ENCODE data around the gene ANAPC10.

The ANAPC10 gene

GRCh38 chr4:145071560-145071959 is 26.4 kb downstream of the ANAPC10 start:
- DNase-seq (ENCODE audit: extremely low read depth, low read depth) = no peak

DNA sequence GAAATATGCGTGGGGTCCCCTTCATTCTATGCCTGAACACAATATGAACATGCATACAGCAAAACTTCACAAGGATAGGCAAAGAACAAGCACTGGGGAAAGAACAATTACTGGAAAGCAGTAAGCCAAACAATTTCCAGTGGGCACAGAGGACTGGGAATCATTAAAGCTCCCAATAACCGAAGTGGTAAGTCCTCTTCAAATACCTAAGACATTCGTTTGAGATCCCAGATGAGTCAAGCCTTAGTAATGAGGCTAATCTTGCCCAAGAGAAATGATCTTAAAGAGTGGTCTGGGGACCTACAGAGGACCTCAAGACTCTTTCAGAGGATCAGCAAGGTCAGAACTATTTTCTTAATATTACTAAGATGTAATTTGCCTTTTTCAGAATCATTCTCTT is 28.6 kb downstream of the ANAPC10 start:
- no peak for DNase-seq (ENCODE audit: extremely low read depth, low read depth)
- no peak for TF ChIP-seq CTCF (IDR thresholded peaks at IDR 0.05; ENCODE audit: low read depth, low read length)

More at GRCh38 chr4:145071560-145071959, 26.4 kb downstream of the ANAPC10 start:
- TF ChIP-seq CTCF (IDR thresholded peaks at IDR 0.05; ENCODE audit: low read depth, low read length) = no peak

DNA sequence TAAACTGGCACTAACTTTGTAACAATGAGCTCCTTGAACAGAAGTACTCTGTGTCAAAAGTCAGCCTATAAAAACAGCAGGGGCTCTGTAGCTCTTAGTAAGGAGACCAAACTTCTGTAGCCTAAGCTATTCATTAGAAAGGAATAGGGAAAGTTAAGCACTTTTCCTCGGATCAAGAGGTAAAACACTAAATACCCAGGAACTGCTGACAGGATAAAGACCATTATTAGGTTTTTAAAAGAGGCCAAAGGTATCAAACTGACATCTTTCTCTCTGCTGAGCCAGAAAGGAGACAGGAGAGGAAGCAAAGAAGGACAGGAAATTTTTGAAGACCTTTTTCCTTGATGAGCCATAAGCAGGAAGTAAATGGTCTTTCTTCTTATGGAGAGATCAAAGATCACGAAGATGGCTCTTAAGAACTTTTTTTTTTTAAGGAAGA is 31.9 kb downstream of the ANAPC10 start:
- no peak for TF ChIP-seq CTCF (IDR thresholded peaks at IDR 0.05; ENCODE audit: low read depth, low read length)
- DNase-seq (ENCODE audit: extremely low read depth, low read depth) = no peak

DNA sequence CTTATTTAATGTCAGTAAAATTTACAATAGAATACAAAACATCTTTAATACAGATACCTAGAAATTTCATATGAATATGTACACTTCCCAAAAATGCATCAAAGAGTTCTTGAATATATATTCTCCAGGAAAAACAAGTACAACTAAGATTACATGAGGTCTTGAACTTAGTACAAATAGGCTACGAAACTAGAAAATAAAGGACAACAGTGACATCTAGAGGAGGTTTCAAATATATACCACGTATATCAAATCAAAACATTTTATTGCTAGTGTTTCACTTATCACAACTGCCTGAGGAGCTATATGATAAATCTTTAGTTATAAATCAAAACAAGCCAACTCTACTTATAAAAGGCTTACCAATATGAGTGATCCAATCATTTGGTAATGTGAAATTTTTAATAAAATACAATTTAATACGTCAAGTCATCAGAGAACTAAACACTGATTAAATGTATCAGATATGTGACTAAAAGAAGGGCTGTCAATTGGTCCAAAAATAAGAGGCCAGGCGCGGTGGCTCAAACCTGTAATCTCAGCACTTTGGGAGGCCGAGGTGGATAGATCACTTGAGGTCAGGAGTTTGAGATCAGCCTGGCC is 36.6 kb downstream of the ANAPC10 start:
- peak; percentile 26 for TF ChIP-seq CTCF (IDR thresholded peaks at IDR 0.05; ENCODE audit: low read depth, low read length)
- peak; percentile 24 for DNase-seq (ENCODE audit: extremely low read depth, low read depth)

DNA sequence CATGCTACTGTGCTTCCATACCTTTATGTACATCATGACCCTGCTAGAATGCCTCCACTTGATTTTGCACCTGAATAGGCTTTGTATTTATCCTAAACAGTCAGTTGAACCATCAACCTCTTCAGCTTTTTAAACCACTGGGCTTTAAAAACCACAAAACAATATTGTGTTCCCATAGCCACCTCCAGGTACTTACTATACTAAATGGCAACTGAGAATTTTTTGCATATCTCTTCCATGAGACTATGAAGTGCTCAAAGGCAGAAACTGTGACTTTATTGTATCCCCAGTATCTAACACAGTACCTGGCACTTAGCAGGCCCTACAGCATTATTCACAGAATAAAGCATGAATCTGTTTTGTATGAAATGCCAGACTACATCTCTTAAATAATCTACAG is 39.7 kb downstream of the ANAPC10 start:
- no peak for TF ChIP-seq CTCF (IDR thresholded peaks at IDR 0.05; ENCODE audit: low read depth, low read length)
- no peak for DNase-seq (ENCODE audit: extremely low read depth, low read depth)

DNA sequence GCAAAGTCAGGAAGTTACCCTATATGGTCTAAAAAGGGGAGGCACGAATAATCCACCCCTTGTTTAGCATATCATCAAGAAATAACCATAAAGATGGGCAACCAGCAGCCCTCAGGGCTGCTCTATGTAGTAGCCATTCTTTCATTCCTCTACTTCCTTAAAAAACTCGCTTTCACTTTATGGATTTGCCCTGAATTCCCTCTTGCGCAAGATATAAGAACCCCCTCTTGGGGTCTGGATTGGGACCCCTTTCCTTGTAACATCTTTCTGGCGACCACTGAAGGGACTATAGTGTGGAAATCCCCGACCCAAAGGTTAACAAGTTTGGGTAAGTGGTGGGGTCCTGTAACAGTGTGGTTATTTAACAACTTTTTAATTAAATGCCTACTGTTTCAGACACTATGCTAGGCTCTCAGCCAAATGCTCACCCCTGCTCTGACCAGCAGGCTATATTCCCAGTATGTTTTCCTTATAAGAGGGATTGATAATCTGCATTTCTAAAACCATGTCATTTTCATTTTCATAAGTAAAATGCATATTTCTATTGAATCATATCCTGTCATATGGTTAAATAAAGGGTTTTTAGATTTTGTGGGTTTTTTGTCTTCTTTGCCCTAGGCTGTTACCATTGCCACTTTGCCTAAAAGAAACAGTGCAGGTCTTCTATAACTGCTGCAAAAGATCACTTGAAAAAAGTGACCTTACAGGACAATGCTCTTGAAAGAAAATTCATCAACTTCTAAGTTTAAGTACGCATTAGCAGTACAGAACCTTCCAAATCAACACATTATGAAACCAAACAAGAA is 41.5 kb downstream of the ANAPC10 start:
- TF ChIP-seq CTCF (IDR thresholded peaks at IDR 0.05; ENCODE audit: low read depth, low read length) = no peak
- DNase-seq (ENCODE audit: extremely low read depth, low read depth) = no peak

DNA sequence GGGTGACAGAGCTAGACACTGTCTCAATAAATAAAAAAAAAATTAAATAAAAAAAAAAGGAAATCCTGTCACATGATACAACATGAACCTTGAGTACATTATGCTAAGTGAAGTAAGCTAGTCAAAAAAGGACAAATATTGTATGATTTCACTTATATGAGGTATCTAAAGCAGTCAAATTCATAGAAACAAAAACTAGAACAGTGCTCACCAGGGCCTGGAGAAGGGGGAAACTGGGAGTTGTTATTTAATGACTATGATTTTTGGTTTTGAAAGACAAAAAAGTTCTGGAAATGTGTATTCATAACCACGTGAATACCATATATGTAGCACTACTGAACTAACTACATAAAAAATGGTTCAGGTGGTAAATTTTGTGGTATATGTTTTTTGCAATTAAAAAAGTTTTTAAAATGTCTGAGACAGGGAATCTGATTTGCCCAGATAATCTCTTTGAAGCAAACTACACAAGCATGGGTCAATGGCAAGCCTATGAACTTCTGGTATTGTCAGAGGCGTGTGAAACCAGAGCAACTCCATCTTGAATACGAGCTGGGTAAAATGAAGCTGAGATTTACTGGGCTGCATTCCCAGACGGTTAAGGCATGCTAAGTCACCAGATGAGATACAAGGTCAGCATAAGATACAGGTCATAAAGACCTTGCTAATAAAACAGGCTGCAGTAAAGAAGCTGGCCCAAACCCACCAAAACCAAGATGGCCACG is 42.3 kb downstream of the ANAPC10 start:
- DNase-seq (ENCODE audit: extremely low read depth, low read depth) = no peak
- no peak for TF ChIP-seq CTCF (IDR thresholded peaks at IDR 0.05; ENCODE audit: low read depth, low read length)

Measured in AG09319 (cell line).